Hepatocyte (in vitro differentiated cells): ENCODE measurements around the gene UBE2O. TPM values are rescaled to one million over a fixed set of nuclear protein-coding genes. Genes with fewer than 3 reads are reported as not detected.

Experiments used
- DNase-seq: peaks from one replicate; pipeline ENCODE4 v3.0.0-alpha.2; 2016; ENCODE audit warnings: low spot score
- H2AFZ ChIP-seq: fragments of 200-600 bp; sonication (generic); 2 replicates; pipeline ENCODE4 v1.6.0; 2016; ENCODE audit warnings: antibody characterized with exemption, mild to moderate bottlenecking
- H3K27ac ChIP-seq: fragments of 200-600 bp; sonication (generic); 2 replicates; pipeline ENCODE4 v1.5.1; 2016; ENCODE audit warnings: mild to moderate bottlenecking
- H3K27me3 ChIP-seq: fragments of 200-600 bp; sonication (generic); 2 replicates; pipeline ENCODE4 v1.6.1; 2016
- H3K36me3 ChIP-seq: fragments of 200-600 bp; sonication (generic); replicated peaks from 2 replicates; pipeline ENCODE4 v1.5.1; 2016; ENCODE audit warnings: low read depth; ENCODE audit not compliant: insufficient read depth
- H3K4me1 ChIP-seq: fragments of 200-600 bp; sonication (generic); 2 replicates; pipeline ENCODE4 v1.5.1; 2016; ENCODE audit warnings: mild to moderate bottlenecking, moderate library complexity; ENCODE audit not compliant: insufficient read depth
- H3K4me2 ChIP-seq: fragments of 200-600 bp; sonication (generic); 2 replicates; pipeline ENCODE4 v1.6.0; 2016
- H3K4me3 ChIP-seq: fragments of 200-600 bp; sonication (generic); 2 replicates; pipeline ENCODE4 v1.5.1; 2016; ENCODE audit warnings: mild to moderate bottlenecking
- H3K79me2 ChIP-seq: fragments of 200-600 bp; sonication (generic); 2 replicates; pipeline ENCODE4 v1.6.0; 2017; ENCODE audit warnings: mild to moderate bottlenecking
- H3K9me2 ChIP-seq: fragments of 200-600 bp; sonication (generic); replicated peaks from 2 replicates; pipeline ENCODE4 v1.6.0; 2017; ENCODE audit warnings: mild to moderate bottlenecking; ENCODE audit not compliant: insufficient read depth
- H3K9me3 ChIP-seq: fragments of 200-600 bp; sonication (generic); 2 replicates; pipeline ENCODE4 v1.5.1; 2016; ENCODE audit warnings: low read depth, mild to moderate bottlenecking
- H4K20me1 ChIP-seq: fragments of 200-600 bp; sonication (generic); 2 replicates; pipeline ENCODE4 v1.6.0; 2016; ENCODE audit warnings: mild to moderate bottlenecking; ENCODE audit not compliant: insufficient read depth, poor library complexity, severe bottlenecking
- EZH2 ChIP-seq: fragments of 200-600 bp; sonication (generic); IDR thresholded peaks from 2 replicates; pipeline ENCODE4 v1.6.1; 2016; ENCODE audit warnings: antibody characterized with exemption, mild to moderate bottlenecking, borderline replicate concordance
- EZH2phosphoT487 ChIP-seq: fragments of 200-600 bp; sonication (generic); IDR thresholded peaks from one replicate; pipeline ENCODE4 v1.6.1; 2018; ENCODE audit warnings: antibody characterized with exemption, mild to moderate bottlenecking, low read depth, moderate library complexity; ENCODE audit not compliant: unreplicated experiment, severe bottlenecking
- WGBS: methylation state at CpG from one replicate; pipeline ENCODE4 v1.1.6; 2016; ENCODE audit warnings: low lambda C conversion rate; ENCODE audit errors: missing lambda C conversion rate; 5-methylcytosine and 5-hydroxymethylcytosine counted together
- polyA plus RNA-seq: library from polyadenylated mRNA; unstranded; fragments of >200 nt; fragmentation: Nextera tagmentation; extraction: Ambion mirVana; gene quantifications from 2 replicates; pipeline ENCODE4 v1.2.1, GENCODE V29; 2016
- total RNA-seq: library from RNA; depleted of rRNA; stranded (reverse); fragments of >200 nt; gene quantifications from 2 replicates; pipeline ENCODE4 v1.2.3, GENCODE V29; 2014
- TF ChIP-seq, protein P1 (sequence below): fragments of 200-600 bp; sonication (generic); IDR thresholded peaks from 2 replicates; pipeline ENCODE4 v1.5.1; 2016; ENCODE audit warnings: antibody characterized with exemption, mild to moderate bottlenecking; ENCODE audit not compliant: poor library complexity

UBE2O gene
- total and polyA plus RNA-seq, 2 experiments from 2014 or later = 9.7 to 15.2 TPM

DNA sequence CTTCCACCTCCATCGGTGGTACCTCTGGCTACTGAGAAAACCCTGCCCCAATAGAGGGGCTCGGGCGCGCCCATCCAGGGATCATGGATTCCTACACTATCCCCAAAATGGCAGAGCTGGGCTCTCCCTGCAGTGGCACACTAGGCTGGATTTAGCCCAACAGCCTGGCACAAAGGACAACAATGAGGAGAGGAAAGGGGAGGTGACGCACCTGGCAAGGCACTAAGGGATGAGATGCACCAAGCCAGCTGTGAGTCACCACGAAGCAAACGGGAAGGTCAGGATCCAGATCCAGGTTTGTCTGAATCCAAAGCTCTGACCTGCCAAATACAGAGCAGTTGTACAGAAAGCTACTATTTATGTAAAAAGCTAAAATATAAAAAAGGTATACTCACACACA, 18.1 kb downstream of the UBE2O start:
- no peak for TF ChIP-seq EZH2
- TF ChIP-seq, protein P1, sequence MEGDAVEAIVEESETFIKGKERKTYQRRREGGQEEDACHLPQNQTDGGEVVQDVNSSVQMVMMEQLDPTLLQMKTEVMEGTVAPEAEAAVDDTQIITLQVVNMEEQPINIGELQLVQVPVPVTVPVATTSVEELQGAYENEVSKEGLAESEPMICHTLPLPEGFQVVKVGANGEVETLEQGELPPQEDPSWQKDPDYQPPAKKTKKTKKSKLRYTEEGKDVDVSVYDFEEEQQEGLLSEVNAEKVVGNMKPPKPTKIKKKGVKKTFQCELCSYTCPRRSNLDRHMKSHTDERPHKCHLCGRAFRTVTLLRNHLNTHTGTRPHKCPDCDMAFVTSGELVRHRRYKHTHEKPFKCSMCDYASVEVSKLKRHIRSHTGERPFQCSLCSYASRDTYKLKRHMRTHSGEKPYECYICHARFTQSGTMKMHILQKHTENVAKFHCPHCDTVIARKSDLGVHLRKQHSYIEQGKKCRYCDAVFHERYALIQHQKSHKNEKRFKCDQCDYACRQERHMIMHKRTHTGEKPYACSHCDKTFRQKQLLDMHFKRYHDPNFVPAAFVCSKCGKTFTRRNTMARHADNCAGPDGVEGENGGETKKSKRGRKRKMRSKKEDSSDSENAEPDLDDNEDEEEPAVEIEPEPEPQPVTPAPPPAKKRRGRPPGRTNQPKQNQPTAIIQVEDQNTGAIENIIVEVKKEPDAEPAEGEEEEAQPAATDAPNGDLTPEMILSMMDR = no peak
- no peak for TF ChIP-seq EZH2phosphoT487
- H3K9me3 ChIP-seq = no peaks in the 10 kb centered on the region
- H4K20me1 ChIP-seq = peaks cover 58% of the 10 kb centered on the region
- H3K27me3 ChIP-seq = no peaks in the 10 kb centered on the region
- no peak overlapping the region for H3K27ac ChIP-seq
- H3K36me3 ChIP-seq = no peaks in the 10 kb centered on the region
- H3K4me2 ChIP-seq = no peak overlapping the region
- no peak overlapping the region for H3K4me3 ChIP-seq
- no peaks in the 10 kb centered on the region for H3K9me2 ChIP-seq
- no peak overlapping the region for H2AFZ ChIP-seq
- DNase-seq = no peak
- peaks cover 3% of the 10 kb centered on the region for H3K4me1 ChIP-seq
- 97% methylated on average over 7 of the region's 7 CpGs for WGBS
- H3K79me2 ChIP-seq = peaks cover 89% of the 10 kb centered on the region

DNA sequence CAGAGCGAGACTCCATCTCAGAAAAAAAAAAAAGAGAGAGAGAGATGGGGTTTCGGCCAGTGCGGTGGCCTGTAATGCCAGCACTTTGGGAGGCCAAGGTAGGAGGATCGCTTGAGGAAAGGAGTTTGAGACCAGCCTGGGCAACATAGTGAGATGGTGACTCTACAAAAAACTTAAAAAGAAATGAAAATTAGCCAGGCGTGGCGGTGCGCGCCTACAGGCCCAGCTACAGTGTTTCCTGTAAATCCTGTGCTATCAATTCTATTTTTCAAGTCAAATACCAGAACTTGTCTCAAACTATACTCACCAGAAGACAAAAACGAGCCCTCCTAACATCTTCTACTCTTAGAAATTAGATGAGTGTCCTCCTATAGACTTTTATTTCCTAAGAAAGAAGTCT, 19.3 kb downstream of the UBE2O start:
- TF ChIP-seq EZH2phosphoT487 = no peak
- TF ChIP-seq, protein P1 = no peak
- no peak for TF ChIP-seq EZH2
- WGBS = 97% methylated on average over 9 of the region's 9 CpGs
- H3K79me2 ChIP-seq = peaks cover 83% of the 10 kb centered on the region
- no peaks in the 10 kb centered on the region for H3K4me1 ChIP-seq
- no peak overlapping the region for H3K27ac ChIP-seq
- no peak overlapping the region for H2AFZ ChIP-seq
- H3K4me2 ChIP-seq = no peak overlapping the region
- H3K27me3 ChIP-seq = no peaks in the 10 kb centered on the region
- H3K9me2 ChIP-seq = no peaks in the 10 kb centered on the region
- no peaks in the 10 kb centered on the region for H3K36me3 ChIP-seq
- no peaks in the 10 kb centered on the region for H3K9me3 ChIP-seq
- no peak for DNase-seq
- peaks cover 46% of the 10 kb centered on the region for H4K20me1 ChIP-seq
- H3K4me3 ChIP-seq = no peak overlapping the region

GRCh38 chr17:76432712-76433336, 20.1 kb downstream of the UBE2O start:
- Histone ChIP-seq H3K4me3 (no peak overlapping the region), H4K20me1 (peaks cover 46% of the 10 kb centered on the region), H3K9me3 (no peaks in the 10 kb centered on the region), H3K9me2 (no peaks in the 10 kb centered on the region), H3K79me2 (peaks cover 78% of the 10 kb centered on the region), H3K27ac (no peak overlapping the region), H3K27me3 (no peaks in the 10 kb centered on the region), H3K36me3 (no peaks in the 10 kb centered on the region), H3K4me1 (no peaks in the 10 kb centered on the region), H3K4me2 (no peak overlapping the region), H2AFZ (no peak overlapping the region)
- 89% methylated on average over 3 of the region's 3 CpGs for WGBS
- no peak for DNase-seq
- TF ChIP-seq EZH2 (no peak), EZH2phosphoT487 (no peak)
- TF ChIP-seq, protein P1 = peak; percentile 18
